Hepatocyte (in vitro differentiated cells): ENCODE measurements around the gene SPP1. TPM values are rescaled to one million over a fixed set of nuclear protein-coding genes. Genes with fewer than 3 reads are reported as not detected.

Source experiments
- DNase-seq: peaks from one replicate; pipeline ENCODE4 v3.0.0-alpha.2; 2016; ENCODE audit warnings: low spot score
- H2AFZ ChIP-seq: fragments of 200-600 bp; sonication (generic); 2 replicates; pipeline ENCODE4 v1.6.0; 2016; ENCODE audit warnings: antibody characterized with exemption, mild to moderate bottlenecking
- H3K27ac ChIP-seq: fragments of 200-600 bp; sonication (generic); 2 replicates; pipeline ENCODE4 v1.5.1; 2016; ENCODE audit warnings: mild to moderate bottlenecking
- H3K27me3 ChIP-seq: fragments of 200-600 bp; sonication (generic); 2 replicates; pipeline ENCODE4 v1.6.1; 2016
- H3K36me3 ChIP-seq: fragments of 200-600 bp; sonication (generic); replicated peaks from 2 replicates; pipeline ENCODE4 v1.5.1; 2016; ENCODE audit warnings: low read depth; ENCODE audit not compliant: insufficient read depth
- H3K4me1 ChIP-seq: fragments of 200-600 bp; sonication (generic); 2 replicates; pipeline ENCODE4 v1.5.1; 2016; ENCODE audit warnings: mild to moderate bottlenecking, moderate library complexity; ENCODE audit not compliant: insufficient read depth
- H3K4me2 ChIP-seq: fragments of 200-600 bp; sonication (generic); 2 replicates; pipeline ENCODE4 v1.6.0; 2016
- H3K4me3 ChIP-seq: fragments of 200-600 bp; sonication (generic); 2 replicates; pipeline ENCODE4 v1.5.1; 2016; ENCODE audit warnings: mild to moderate bottlenecking
- H3K79me2 ChIP-seq: fragments of 200-600 bp; sonication (generic); 2 replicates; pipeline ENCODE4 v1.6.0; 2017; ENCODE audit warnings: mild to moderate bottlenecking
- H3K9me2 ChIP-seq: fragments of 200-600 bp; sonication (generic); replicated peaks from 2 replicates; pipeline ENCODE4 v1.6.0; 2017; ENCODE audit warnings: mild to moderate bottlenecking; ENCODE audit not compliant: insufficient read depth
- H3K9me3 ChIP-seq: fragments of 200-600 bp; sonication (generic); 2 replicates; pipeline ENCODE4 v1.5.1; 2016; ENCODE audit warnings: low read depth, mild to moderate bottlenecking
- H4K20me1 ChIP-seq: fragments of 200-600 bp; sonication (generic); 2 replicates; pipeline ENCODE4 v1.6.0; 2016; ENCODE audit warnings: mild to moderate bottlenecking; ENCODE audit not compliant: insufficient read depth, poor library complexity, severe bottlenecking
- EZH2 ChIP-seq: fragments of 200-600 bp; sonication (generic); IDR thresholded peaks from 2 replicates; pipeline ENCODE4 v1.6.1; 2016; ENCODE audit warnings: antibody characterized with exemption, mild to moderate bottlenecking, borderline replicate concordance
- EZH2phosphoT487 ChIP-seq: fragments of 200-600 bp; sonication (generic); IDR thresholded peaks from one replicate; pipeline ENCODE4 v1.6.1; 2018; ENCODE audit warnings: antibody characterized with exemption, mild to moderate bottlenecking, low read depth, moderate library complexity; ENCODE audit not compliant: unreplicated experiment, severe bottlenecking
- WGBS: methylation state at CpG from one replicate; pipeline ENCODE4 v1.1.6; 2016; ENCODE audit warnings: low lambda C conversion rate; ENCODE audit errors: missing lambda C conversion rate; 5-methylcytosine and 5-hydroxymethylcytosine counted together
- polyA plus RNA-seq: library from polyadenylated mRNA; unstranded; fragments of >200 nt; fragmentation: Nextera tagmentation; extraction: Ambion mirVana; gene quantifications from 2 replicates; pipeline ENCODE4 v1.2.1, GENCODE V29; 2016
- total RNA-seq: library from RNA; depleted of rRNA; stranded (reverse); fragments of >200 nt; gene quantifications from 2 replicates; pipeline ENCODE4 v1.2.3, GENCODE V29; 2014
- TF ChIP-seq, protein P1 (sequence below): fragments of 200-600 bp; sonication (generic); IDR thresholded peaks from 2 replicates; pipeline ENCODE4 v1.5.1; 2016; ENCODE audit warnings: antibody characterized with exemption, mild to moderate bottlenecking; ENCODE audit not compliant: poor library complexity

The SPP1 gene
- total and polyA plus RNA-seq, 2 experiments from 2014 or later = 225 to 244 TPM

- H2AFZ ChIP-seq = no peak overlapping the region
- peaks cover 27% of the 10 kb centered on the region for H3K79me2 ChIP-seq
- no peak overlapping the region for H3K4me2 ChIP-seq
- WGBS = 97% methylated on average over 10 of the region's 10 CpGs
- no peak for DNase-seq
- no peaks in the 10 kb centered on the region for H3K9me2 ChIP-seq
- H3K9me3 ChIP-seq = no peaks in the 10 kb centered on the region
- peaks cover 9% of the 10 kb centered on the region for H3K4me1 ChIP-seq
- H4K20me1 ChIP-seq = peaks cover 21% of the 10 kb centered on the region
- no peaks in the 10 kb centered on the region for H3K36me3 ChIP-seq
- no peaks in the 10 kb centered on the region for H3K27me3 ChIP-seq
- TF ChIP-seq, protein P1, sequence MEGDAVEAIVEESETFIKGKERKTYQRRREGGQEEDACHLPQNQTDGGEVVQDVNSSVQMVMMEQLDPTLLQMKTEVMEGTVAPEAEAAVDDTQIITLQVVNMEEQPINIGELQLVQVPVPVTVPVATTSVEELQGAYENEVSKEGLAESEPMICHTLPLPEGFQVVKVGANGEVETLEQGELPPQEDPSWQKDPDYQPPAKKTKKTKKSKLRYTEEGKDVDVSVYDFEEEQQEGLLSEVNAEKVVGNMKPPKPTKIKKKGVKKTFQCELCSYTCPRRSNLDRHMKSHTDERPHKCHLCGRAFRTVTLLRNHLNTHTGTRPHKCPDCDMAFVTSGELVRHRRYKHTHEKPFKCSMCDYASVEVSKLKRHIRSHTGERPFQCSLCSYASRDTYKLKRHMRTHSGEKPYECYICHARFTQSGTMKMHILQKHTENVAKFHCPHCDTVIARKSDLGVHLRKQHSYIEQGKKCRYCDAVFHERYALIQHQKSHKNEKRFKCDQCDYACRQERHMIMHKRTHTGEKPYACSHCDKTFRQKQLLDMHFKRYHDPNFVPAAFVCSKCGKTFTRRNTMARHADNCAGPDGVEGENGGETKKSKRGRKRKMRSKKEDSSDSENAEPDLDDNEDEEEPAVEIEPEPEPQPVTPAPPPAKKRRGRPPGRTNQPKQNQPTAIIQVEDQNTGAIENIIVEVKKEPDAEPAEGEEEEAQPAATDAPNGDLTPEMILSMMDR = no peak
- TF ChIP-seq EZH2 (no peak), EZH2phosphoT487 (no peak)
- H3K4me3 ChIP-seq = no peak overlapping the region
- H3K27ac ChIP-seq = no peak overlapping the region
Observed at GRCh38 chr4:88005946-88006345, 30.4 kb downstream of the SPP1 start.

DNA sequence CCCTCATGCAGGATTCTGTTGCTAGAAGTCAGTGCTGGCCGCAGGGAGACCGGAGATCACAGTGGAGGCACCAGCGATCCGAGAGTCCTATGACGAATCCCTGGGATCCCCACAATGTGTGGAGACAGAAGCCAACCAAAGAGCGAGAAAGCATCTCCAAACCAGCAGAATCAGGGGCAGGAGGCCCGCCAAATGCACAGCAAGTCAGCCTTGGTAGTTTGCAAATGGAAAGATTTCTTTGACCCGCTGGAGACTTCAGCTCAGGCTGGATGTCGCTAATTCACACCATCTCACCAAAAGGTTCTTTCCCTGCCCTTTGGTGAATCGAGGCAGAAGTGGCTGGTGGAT, 31.4 kb downstream of the SPP1 start:
- Histone ChIP-seq H3K9me2 (no peaks in the 10 kb centered on the region), H4K20me1 (peaks cover 21% of the 10 kb centered on the region), H3K36me3 (no peaks in the 10 kb centered on the region), H3K27me3 (no peaks in the 10 kb centered on the region), H3K4me3 (peak overlapping the region; percentile 28), H3K4me2 (peak overlapping the region; percentile 90), H3K9me3 (no peaks in the 10 kb centered on the region), H3K79me2 (peaks cover 37% of the 10 kb centered on the region), H3K4me1 (peaks cover 9% of the 10 kb centered on the region), H2AFZ (peak overlapping the region; percentile 65), H3K27ac (peak overlapping the region; percentile 89)
- DNase-seq = no peak
- no peak for TF ChIP-seq EZH2
- no peak for TF ChIP-seq EZH2phosphoT487
- TF ChIP-seq, protein P1 = no peak
- WGBS = 28% methylated on average over 10 of the region's 10 CpGs

GRCh38 chr4:88007304-88008121, 32.0 kb downstream of the SPP1 start, which contains the start of gene PKD2:
Gene PKD2 (plus strand): TSS chr4:88007635. CDS start chr4:88007734, 99 bp downstream.
- Histone ChIP-seq H3K36me3 (no peaks in the 10 kb centered on the region), H3K27me3 (no peaks in the 10 kb centered on the region), H3K9me3 (no peaks in the 10 kb centered on the region), H3K9me2 (no peaks in the 10 kb centered on the region), H3K79me2 (peaks cover 43% of the 10 kb centered on the region), H4K20me1 (peaks cover 21% of the 10 kb centered on the region), H3K4me3 (peak within 1 kb of the TSS; percentile 45), H3K4me2 (peak within 1 kb of the TSS; percentile 90), H2AFZ (peak within 1 kb of the TSS; percentile 65), H3K27ac (peak within 1 kb of the TSS; percentile 89), H3K4me1 (peaks cover 9% of the 10 kb centered on the region)
- no peak for TF ChIP-seq EZH2phosphoT487
- no peak for TF ChIP-seq EZH2
- TF ChIP-seq, protein P1 = no peak
- DNase-seq = peak; percentile 90
- 2% methylated on average over 74 of the region's 116 CpGs for WGBS
